Measurements from ENCODE around the gene AUH.
A peak's percentile ranks its signal among the peaks of the same experiment; 100 is the strongest.

Gene AUH

DNA sequence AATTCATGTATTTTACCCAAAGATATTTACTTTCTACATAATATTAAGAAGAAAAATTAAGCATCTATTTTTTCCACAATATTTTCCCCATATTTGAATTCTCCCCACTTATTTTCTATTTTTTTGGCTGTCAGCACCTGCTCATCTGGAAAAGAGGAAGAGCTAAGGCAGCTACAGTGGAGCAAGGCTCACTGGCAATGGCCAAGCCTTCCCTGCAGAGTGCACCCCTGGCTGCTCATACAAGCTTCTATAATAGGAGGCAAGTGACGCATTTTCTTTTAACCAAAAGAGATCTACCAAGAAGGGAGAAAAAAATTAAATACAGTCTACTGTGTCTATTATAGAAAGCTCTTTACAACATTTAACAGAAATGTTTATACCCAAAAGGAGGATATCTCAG is 72.5 kb downstream of the AUH start:
- DNase-seq, result no peak

DNA sequence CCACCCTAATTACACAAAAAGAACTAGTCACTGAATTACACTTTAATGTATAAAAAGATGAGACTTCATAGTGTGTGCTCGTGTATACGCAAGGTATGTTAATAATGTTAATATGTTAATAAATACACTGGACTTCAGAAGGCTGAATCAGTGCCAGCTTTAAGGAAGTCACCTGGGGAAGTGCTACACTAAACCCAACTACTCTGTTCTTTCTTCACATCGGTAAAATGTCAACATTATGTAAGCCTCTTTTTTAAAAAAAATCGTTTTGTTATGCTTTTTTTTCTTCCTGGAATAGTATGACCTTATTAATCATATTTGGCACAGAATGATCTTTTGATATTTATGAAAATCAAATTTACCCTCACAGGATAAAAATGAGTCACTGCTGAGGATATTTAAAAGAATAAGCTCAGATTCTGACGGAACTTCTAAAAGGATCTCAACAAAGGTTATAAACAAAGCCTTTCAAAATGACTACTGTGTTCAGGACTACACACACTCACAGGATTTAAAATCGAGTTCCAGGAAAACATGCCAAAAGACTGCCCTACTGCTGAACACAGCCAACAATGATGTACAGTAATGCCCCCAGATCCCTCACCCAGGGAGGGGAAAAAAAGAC is 75.9 kb downstream of the AUH start:
- DNase-seq, result no peak

DNA sequence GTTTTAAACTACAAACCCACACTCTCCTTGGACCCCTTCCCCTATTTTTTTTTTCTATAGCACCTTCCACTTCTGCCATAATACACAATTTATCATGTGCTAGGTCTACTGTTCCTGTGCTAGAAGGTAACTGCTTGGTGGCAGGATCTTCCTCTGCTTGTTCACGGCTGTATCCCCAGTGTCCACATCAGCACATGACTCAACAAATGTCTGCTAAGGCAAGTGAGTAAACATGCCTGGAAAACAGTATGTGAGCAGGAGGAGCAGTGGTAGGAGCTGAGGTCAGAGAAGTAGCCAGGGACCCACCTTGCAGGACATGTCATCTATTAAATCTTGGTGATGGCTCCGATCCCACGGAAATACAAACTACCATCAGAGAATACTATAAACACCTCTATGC is 79.4 kb downstream of the AUH start:
- no peak for DNase-seq

DNA sequence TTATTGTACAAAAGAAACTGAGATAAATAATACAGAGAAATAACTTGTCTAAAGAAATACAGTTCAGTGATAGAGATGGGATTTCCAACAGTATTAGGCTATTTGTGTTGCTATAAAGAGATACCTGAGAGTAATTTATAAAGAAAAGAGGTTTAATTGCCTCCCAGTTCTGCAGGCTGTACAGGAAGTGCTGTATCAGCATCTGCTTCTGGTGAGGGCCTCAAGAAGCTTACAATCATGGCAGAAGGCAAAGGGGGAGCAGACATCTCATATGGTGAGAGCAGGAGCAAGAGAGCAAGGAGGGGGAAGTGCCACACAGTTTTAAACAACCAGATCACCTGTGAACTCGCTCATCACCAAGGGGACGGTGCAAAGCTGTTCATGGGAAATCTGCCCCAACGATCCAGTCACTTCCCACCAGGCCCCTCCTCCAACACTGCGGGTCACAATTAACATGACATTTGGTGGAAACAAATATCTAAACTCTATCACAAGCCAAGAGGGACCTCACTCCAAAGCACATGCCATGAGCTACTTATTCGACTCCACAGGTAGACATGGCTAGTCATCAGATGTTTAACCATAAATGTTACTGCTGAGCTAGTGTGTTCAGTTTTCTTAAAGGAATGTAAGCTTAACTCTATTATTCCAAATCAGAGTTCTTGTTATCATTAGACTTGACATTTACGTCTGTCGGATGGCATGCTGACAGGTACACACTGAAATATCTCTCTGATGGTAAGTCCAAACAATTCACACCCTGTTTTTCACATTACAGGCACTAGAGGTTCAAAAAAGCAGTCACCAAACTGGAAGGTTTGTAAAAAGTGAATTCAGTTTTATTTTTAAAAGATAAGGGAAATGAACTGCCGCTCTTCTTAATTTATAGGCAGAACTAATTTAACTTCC is 82.2 kb downstream of the AUH start:
- no peak for DNase-seq

DNA sequence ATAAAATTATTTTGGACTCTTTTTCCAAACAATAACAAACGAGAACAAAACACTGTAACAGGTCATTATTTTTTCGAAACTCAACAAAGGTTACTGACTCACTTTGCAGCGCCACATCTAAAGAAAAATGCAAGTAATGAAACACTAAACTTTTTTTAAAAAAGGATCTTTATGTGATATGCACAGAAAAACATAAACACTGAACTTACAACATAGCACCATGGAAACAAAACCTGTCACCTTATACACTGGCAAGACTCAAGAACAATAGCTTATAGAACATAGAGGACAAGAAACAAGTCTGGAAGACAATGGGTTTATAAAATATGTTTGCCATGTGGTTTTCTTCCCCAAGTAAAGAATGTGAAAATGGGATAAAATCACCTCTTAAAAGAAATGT is 85.2 kb downstream of the AUH start:
- DNase-seq, result no peak

DNA sequence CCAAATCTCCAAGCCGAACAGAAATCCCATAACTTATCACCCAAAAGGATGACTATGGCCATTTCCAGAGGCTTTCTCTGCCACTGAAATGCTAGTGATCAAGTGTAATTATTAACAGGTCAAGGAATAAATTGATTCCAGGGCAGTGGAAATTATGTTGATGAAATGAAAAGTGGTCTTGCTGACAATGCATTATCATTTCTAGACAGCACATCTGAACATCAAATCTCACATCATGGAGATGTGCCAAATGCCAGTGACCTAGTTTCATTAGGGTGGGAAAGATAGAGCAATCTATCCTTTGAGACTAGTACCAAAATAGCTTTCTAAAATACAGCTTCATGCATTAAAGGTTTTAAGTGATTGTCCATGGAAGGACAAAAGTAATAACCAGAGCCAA is 86.1 kb downstream of the AUH start:
- DNase-seq, result no peak

DNA sequence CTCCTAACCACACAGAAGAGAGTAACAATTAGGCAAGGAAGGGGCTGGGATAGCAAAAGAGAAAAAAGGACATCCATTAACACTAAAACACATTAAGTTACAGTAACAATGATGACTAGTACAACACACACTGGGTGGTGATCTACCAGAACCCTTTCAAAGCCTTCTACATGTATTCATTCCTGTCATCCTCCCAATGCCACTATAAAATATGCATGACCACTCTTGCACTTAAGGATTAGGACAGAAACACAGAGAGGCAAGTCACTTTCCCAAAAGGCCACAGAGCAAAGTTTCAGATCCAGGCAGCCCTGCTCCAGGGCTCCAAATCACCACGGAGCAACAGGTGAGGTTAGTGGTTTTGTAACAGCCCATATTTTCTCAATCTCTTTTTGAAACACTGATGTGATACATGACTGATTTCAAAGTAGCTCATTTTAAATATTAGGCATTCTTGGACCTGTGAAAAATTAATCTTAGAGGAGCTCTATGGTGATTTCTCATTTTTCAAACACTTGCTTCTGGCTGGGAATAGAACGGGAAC is 86.7 kb downstream of the AUH start:
- no peak for DNase-seq

DNA sequence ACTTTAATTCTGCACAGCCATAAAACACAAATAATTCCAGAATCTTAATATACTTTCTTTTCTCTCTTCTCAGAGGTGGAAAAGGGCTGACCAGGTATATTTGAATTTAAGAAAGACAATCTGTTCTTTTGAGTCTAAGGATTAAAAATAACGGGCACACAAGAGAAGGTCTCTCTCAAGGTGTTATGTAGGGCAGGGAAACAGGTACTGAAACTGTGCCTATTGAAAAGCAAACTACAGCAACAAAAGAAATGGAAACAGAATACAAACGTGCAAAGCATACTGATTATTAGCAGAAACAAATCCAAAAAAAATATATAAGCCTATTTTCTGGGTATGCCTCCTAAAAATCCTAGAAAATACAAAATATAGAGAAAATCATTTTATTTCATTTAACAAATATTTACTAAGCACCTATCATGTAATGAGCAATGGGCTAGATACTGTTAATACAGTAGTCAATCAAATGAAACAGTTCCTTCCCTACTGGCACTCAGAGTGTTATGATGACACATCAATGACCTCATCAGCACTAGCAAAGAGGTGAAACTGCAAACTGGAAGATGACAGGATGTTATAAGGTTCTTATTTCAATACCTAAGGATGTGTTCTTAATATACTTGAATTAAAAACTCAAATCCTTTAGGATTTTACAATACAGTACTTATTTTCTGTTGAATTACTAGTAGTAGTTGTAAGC is 87.7 kb downstream of the AUH start:
- peak; percentile 45 for DNase-seq

DNA sequence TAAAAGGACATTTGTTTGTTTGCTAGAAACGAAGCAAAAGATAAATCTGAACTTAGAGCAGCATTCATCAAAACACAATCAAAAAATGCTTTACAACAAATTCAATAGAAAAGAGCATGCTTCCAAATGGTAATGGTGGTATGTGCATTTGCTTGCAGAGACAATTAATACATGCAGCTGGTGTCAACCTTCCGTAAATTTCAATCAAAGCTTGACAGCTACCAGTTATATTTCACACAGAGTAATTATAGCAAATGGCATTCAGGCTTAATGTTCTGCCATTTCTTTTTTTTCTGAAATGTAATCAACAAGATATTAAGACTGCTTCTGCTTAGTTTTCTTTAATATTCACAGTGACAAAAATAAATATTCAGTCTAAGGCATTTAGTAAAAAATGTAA is 90.6 kb downstream of the AUH start:
- DNase-seq, result no peak

DNA sequence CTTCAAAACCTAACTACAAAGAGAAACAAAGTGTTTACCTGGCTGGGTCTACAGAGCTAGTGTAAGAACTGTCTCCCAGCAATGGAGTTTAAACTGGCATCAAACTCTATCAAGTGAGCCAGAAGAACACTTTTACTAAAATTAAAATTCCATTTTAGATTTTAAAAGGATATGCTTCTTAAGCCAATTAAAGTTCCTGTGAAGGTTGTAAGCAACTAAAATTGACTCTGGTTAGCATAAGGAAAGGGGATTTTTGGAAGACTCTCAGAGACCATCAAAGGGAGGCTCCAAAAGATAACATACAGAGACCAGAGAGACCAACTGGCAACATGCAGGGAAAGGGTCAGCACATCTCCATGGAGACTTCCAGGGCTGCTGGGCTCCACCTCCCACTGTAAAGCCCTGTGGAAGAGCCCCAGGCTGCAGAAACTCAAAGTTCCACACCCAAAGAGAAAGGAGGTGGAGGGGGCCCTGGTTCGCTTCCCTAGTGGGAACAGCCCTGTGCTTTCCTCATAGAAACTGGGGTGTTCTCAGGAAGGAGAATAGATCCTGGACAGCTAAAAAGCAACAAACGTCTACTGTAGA is 91.7 kb downstream of the AUH start:
- no peak for DNase-seq

DNA sequence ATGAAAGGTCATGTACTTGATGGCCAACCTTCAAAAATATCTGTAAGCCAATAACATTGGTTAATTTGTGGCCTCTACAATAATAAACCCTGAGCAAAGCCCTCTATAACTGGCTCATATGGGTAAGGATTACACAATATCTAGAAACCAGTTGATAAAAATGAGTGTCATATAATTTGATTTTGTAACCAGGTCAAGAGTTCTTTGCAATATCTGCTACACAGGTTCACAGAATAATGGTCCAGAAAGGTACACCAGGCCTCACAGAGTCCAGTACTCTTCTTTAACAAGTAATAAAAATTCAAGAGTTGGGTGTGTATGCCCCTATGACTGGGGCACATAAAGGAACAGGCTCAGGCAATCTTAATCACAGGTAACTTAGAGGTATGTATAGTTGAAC is 95.3 kb downstream of the AUH start:
- no peak for DNase-seq

DNA sequence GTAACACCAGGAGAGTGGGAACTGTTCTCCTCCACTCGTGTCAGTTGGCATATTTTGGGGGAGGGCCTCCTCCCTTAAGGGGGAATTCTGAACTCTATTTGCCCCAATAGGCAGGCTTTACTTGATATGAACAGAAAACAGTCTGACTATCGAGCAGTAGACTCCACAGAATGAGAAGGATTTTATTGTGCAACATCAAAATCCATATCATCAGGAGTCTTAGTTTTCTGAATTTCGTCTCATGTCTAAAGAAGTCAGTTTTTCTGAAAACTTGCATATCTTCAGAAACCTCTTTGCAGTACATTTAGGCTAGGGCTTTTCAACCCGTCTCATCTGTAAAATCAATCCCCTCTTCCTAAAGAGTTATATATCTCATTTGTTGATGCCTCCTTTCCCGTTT is 96.2 kb downstream of the AUH start:
- no peak for DNase-seq

DNA sequence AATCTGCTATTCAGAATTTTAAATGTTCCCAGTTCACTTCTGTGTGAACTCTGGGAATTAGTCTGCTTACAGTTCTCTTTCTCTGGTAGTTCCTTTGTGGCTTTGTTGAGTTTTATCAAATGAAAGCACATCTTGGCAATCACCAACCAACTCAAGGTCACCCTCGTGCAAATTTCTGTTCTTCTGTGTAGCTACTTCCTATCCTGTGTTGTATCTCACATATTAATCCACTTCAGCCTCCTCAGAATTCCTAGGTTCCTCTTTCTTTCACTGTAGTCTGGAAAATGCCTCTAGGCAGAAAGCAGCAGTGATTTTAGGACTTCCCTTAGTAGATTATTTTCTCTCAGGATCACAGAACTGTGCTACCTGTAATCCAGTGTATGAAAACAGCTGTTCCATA is 100.3 kb downstream of the AUH start:
- no peak for DNase-seq

DNA sequence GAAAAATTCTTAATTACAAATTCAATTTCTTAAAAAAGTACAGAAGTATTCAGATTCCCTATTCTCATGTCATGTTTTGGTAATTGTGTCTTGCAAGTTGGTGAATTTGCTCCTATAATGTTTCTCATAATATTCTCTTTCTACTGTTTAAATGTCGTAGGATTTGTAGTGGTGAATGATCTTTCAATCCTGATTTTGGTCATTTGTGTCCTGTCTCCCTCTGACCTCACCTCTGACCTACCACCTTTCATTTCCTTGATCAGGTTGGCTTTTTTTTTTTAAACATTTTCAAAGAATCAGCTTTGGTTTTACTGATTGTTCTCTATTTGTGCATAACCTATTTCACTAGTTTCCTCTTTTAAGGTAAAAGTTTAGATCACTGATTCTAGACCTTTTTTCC is 102.6 kb downstream of the AUH start:
- DNase-seq, result no peak

DNA sequence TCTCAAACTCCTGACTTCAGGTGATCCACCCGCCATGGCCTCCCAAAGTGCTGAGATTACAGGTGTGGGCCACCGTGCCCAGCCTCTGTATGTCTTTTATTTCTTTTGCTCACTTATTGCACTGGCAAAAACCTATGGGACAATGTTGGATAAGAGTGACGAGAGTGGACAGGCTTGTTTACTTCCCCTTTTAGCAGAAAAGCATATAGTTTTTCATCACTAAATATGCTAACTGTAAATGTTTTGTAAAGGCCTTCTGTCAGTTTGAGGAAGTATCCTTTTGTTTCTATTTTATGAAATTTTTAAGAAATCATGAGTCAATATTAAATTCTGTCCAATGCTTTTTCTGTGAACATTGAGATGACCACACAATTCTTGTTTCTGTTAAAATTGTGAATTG is 103.3 kb downstream of the AUH start:
- DNase-seq, result no peak

DNA sequence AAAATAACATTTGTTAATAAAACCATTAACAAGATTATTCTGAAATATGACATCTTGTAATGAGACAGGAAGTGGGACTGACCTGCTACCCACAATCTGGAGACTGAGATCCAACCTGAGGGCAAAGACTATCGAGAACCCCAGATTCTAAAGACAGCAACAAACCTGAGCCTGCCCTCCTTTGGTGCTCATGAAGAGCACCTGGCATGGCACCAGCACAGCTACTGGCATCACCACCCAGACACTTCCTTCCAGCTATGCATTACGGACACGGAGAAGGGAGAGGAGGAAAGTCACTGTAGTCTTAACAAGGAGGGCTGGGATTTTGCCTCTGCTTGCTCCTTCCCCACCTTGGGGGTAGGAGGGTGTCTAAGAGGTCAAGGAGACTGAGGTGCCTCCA is 105.5 kb downstream of the AUH start:
- no peak for DNase-seq

DNA sequence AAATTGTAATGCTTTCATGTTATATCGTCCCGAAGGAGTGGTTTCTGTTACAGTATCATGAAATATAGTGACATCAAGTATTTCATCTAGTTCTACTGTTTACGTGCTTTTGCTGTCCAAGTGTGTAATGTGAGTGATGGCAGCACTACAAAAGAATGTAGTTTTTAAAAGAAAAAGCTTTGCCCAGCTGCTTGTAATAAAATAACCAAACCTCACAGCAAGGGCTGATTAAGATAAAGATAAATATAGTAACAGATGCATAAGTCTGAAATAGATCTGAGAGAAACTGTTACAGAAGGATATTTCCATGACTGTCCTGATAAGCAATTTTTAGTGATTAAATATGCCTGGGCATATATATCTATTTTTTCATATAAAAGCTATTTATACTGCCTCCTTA is 106.4 kb downstream of the AUH start:
- peak; percentile 84 for DNase-seq

DNA sequence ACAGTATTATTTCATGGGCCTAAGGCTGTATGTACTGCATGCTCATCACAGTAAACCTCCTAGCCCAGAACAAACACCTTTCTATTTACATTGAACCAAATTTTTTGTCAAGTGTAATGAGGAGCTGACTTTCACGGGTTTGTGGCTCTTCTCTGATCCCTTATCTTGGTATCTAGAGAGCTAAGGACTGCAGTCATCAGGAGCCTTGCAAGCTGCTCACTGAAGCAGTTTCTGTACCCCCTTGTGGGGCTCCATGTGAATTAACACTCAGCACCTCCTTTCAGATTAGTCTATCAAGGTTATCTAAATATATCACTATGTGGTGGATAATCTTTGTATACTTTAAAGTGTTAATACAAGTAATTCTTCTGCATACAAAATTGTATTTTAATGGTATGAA is 108.2 kb downstream of the AUH start:
- peak; percentile 20 for DNase-seq

DNA sequence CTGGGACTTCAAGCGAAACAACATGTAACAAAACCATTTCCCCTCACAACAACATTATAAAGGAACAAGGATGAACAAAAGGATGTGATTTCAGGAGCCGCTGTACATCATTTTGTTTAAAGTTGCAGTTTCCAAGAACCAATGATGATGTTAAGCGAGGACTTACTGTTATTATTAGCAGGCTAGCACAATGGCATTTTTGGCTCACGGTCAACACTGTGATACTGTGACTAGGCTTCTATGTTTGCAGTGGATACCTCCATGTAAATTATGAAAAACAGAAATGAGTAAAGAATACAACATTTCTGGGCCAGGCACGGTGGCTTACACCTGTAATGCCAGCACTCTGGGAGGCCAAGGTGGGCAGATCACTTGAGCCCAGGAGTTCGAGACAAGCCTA is 113.0 kb downstream of the AUH start:
- no peak for DNase-seq

DNA sequence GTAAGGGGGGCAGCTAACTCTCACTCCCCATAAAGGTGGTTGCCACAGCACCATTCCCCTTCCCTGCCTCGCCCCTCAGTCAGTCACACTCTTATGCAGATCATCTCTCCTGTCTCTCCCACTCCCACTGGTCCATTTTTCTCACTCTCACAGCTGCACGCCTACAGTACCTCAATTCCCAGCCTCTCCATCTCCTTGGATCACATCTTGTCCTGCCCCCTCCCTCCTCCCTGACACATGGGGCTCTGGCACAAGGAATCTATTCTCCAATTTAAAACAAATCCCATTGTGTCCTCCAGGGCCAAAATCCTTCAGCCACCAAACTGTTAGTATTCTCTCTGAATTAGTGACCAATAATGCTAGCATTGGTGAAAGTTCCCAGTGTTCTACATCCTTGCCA is 114.4 kb downstream of the AUH start:
- no peak for DNase-seq

DNA sequence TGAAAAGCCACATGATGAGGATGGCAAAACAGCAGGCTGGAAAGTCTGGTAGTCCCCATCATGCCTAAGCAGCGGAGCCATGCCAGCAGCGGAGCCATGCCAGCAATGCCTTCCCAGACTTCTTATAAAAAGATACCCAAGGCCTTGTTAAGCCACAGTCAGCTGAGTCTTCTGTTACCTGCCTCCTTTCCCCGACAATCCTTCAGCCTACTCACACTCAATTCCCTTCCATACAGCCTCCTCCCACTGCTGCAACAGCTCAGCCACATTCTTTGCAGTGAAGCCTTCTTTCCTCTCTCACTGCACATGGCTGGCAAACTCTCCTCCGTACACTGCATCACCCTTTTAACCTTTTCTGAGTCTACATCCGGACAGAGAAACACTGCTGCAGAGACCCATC is 114.9 kb downstream of the AUH start:
- no peak for DNase-seq

DNA sequence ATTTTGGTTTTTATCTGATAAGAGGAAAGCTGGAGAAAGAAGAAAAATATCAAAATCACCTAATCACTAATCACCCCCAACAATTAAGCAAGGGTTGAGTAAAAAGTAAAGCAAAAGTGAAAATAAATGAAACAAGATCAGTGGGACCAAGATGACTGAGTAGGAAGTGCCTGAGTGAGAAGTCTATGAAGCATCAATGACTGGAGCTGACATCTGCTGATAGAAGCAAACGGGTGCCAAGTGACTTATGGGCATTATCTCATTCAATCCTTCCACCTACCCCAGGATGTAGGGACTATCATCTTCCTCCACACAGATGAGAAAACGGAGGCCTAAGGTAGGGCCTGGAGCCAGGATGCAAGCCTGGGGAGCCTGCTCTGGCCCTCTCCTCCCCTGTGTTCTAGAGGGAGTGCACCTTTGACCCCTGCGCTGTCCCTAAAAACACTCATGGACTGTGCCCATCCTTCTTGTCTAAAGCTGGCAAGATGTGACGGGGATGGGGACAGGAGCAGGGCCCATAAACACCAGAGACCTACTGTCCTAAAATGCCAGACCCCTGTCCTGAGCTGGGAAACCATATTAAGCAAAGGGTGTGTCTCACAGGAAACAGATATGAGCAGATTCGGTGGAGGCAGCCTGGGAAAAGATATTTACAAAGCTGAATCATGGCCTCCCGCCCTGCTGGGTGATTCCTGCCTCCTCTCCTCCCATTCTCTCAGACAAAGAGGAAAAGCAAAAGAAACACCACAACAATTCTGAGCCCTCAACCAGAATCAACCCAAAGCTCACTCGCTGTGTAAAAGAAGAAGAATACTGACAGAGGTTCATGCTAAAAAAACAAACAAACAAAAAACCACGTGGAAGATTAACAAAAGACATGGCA is 116.0 kb downstream of the AUH start:
- peak; percentile 11 for DNase-seq
